GM12878 (cell line): Measurements from ENCODE around the gene YRDC.

Experiments used
- CEBPB ChIP-seq, 2 experiments: fragments of 150-350 bp in 1 of 2; IDR thresholded peaks; 2 replicates each; pipeline ENCODE4 v1.6.1; 2012 to 2014; ENCODE audit warnings: low read depth in 2 of 2, low read length in 2 of 2, borderline replicate concordance in 1 of 2, inconsistent platforms in 1 of 2
- E2F8 ChIP-seq: fragments of 450-650 bp; IDR thresholded peaks from 2 replicates; pipeline ENCODE4 v1.6.1; 2018; ENCODE audit warnings: mild to moderate bottlenecking, low read depth, moderate library complexity; ENCODE audit not compliant: partially characterized antibody
- EGR1 ChIP-seq, 2 experiments: IDR thresholded peaks; 1 replicate in 1 of 2; 2 replicates in 1 of 2; pipeline ENCODE4 v1.6.1; 2011 to 2012; ENCODE audit warnings: low read depth in 2 of 2, low read length in 2 of 2, borderline replicate concordance in 1 of 2, mild to moderate bottlenecking in 1 of 2, moderate library complexity in 1 of 2
- EZH2 ChIP-seq: IDR thresholded peaks from 2 replicates; pipeline ENCODE4 v1.6.1; 2012; ENCODE audit warnings: low read depth, mild to moderate bottlenecking, control low read depth, inconsistent platforms, low read length, borderline replicate concordance; ENCODE audit not compliant: control insufficient read depth
- GABPA ChIP-seq: IDR thresholded peaks from 2 replicates; pipeline ENCODE4 v1.6.1; 2014; ENCODE audit warnings: antibody characterized with exemption, low read depth, mild to moderate bottlenecking, inconsistent platforms
- JUNB ChIP-seq: IDR thresholded peaks from 2 replicates; pipeline ENCODE4 v1.6.1; 2016; ENCODE audit warnings: antibody characterized with exemption, mild to moderate bottlenecking
- NR2F1 ChIP-seq: fragments of 450-650 bp; conservative IDR thresholded peaks from 2 replicates; pipeline ENCODE4 v1.6.1; 2017; ENCODE audit warnings: mild to moderate bottlenecking
- POLR2A ChIP-seq: IDR thresholded peaks from 2 replicates; pipeline ENCODE4 v1.6.1; 2011; ENCODE audit warnings: low read depth, mild to moderate bottlenecking, low read length
- REST ChIP-seq: IDR thresholded peaks from 2 replicates; pipeline ENCODE4 v1.6.1; 2012; ENCODE audit warnings: mild to moderate bottlenecking, low read depth, low read length
- SMC3 ChIP-seq: IDR thresholded peaks from 2 replicates; pipeline ENCODE4 v1.6.1; 2011; ENCODE audit warnings: low read length, improper control_type of control experiment, borderline replicate concordance
- TAF1 ChIP-seq: IDR thresholded peaks from 2 replicates; pipeline ENCODE4 v1.6.1; 2011; ENCODE audit warnings: mild to moderate bottlenecking, low read depth, low read length, borderline replicate concordance
- ZNF274 ChIP-seq: IDR thresholded peaks from one replicate; pipeline ENCODE4 v1.8.0; 2011; ENCODE audit not compliant: insufficient read length, insufficient read depth

- TF ChIP-seq POLR2A (no peak), JUNB (no peak), REST (no peak), ZNF274 (no peak), EGR1 (IDR thresholded peaks at IDR 0.05; ENCODE audit: borderline replicate concordance in 1 of 2, low read depth in 2 of 2, low read length in 2 of 2) (no peak), TAF1 (no peak), NR2F1 (no peak), SMC3 (no peak), E2F8 (no peak), GABPA (no peak), EZH2 (no peak), CEBPB (IDR thresholded peaks at IDR 0.05; ENCODE audit: borderline replicate concordance in 1 of 2, low read depth in 2 of 2, low read length in 2 of 2) (no peak)
Measured at GRCh38 chr1:37821481-37821880, 13.5 kb upstream of the YRDC start.
